SJCRH30 (cell line): ENCODE results near the gene ZNF766. TPM values are rescaled to one million over a fixed set of nuclear protein-coding genes. Genes with fewer than 3 reads are reported as not detected.

Experiments
- DNase-seq, 2 experiments: peaks; one replicate each; pipeline ENCODE4 v3.0.0-alpha.2; 2015 to 2020
- H3K27ac ChIP-seq: fragments of 250-450 bp; sonication (Bioruptor Pico); 2 replicates; pipeline ENCODE4 v1.5.1; 2020; ENCODE audit warnings: mild to moderate bottlenecking, moderate library complexity
- H3K27me3 ChIP-seq: fragments of 250-450 bp; sonication (Bioruptor Pico); 2 replicates; pipeline ENCODE4 v1.5.1; 2020; ENCODE audit warnings: mild to moderate bottlenecking, moderate library complexity
- H3K36me3 ChIP-seq: fragments of 250-450 bp; sonication (Bioruptor Pico); 2 replicates; pipeline ENCODE4 v1.5.1; 2020; ENCODE audit warnings: mild to moderate bottlenecking, moderate library complexity
- H3K4me1 ChIP-seq: fragments of 250-450 bp; sonication (Bioruptor Pico); 2 replicates; pipeline ENCODE4 v1.5.1; 2020; ENCODE audit warnings: mild to moderate bottlenecking, moderate library complexity
- H3K4me3 ChIP-seq: fragments of 250-450 bp; sonication (Bioruptor Pico); 2 replicates; pipeline ENCODE4 v1.5.1; 2020; ENCODE audit warnings: mild to moderate bottlenecking, moderate library complexity
- H3K9me3 ChIP-seq: fragments of 250-450 bp; sonication (Bioruptor Pico); replicated peaks from 2 replicates; pipeline ENCODE4 v1.5.1; 2020; ENCODE audit warnings: mild to moderate bottlenecking, moderate library complexity
- total RNA-seq: library from RNA; depleted of rRNA; stranded (reverse); fragments of >200 nt; shearing (Covaris generic); gene quantifications from 2 replicates; pipeline ENCODE4 v1.2.3, GENCODE V29; 2014; rRNA removed

The ZNF766 gene
- 19.1 and 23.4 TPM in 2 replicates for total RNA-seq

DNA sequence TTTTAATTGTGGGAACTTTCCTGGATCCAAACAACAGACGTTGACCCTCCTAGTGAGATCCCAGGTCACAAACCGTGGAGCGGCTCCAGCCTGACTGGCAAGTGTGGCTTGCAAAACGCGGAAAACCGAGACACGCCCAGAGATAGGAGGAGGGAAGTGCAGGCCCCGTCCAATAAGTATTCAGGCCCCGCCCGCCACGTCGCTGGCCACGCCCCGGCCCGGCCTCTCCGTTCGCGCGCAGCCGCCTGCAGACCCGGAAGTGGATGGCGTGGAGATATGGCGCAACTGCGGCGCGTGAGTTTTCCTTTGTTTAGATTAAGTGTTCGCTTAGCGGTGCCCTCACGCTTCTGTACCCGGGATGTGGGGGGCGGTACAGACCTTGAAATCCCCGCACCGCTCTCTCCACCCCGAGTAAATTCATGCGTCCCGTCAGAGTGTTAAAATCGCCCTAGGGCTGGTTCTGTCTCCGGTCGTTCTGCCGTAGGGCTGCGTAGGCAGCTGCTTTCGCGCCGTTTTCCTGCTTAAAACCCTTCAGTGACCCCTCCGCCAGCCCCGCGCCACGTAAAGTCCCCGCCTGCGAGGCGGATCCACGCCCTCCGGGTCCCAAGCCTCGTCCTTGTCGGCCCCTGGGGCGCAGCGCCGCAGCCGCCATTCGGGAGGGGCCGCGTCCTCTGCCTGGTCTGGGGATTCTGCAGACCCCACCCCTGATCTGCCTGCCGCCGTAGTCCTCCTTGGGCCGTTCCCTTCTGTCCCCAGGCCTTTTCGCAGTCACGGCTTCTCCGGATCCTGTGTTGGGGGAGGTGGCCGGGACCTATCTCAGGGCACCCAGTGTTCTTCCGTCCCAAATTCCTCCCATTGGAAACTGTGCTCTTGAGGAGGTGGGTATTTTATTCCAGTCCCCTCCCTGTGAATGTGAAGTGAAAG is at the start of gene ZNF766:
TSS of gene ZNF766 (plus strand) at position 250 of the 924 bp plus-strand sequence. CDS start at position 277, 27 bp downstream.
- Histone ChIP-seq H3K27me3 (no peaks in the 10 kb centered on the region), H3K9me3 (peaks cover 8% of the 10 kb centered on the region; the same call in 1 of the 2 replicates), H3K4me3 (peak within 1 kb of the TSS; percentile 78), H3K27ac (peak within 1 kb of the TSS; percentile 92), H3K4me1 (0 out of 2 replicates have a peak, but pooled peaks cover 2% of the 10 kb centered on the region), H3K36me3 (peaks cover 26% of the 10 kb centered on the region)
- DNase-seq: peak; percentile 96 to 97

DNA sequence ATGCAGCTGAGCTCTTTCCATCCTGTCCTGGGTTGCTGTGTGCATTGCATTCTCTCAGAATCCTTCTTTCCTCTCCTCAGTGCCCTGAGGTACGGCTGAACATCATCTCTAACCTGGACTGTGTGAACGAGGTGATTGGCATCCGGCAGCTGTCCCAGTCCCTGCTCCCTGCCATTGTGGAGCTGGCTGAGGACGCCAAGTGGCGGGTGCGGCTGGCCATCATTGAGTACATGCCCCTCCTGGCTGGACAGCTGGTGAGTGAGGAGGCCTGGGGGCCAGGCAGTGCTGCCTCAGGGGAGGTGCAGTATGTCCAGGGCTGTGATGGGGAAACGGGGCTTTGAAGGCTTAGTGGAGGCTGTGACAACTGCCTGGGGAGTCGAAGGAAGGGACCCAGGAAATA is 49.8 kb upstream of the ZNF766 start:
- peaks cover 98% of the 10 kb centered on the region for H3K36me3 ChIP-seq
- peak; percentile 82 for DNase-seq

DNA sequence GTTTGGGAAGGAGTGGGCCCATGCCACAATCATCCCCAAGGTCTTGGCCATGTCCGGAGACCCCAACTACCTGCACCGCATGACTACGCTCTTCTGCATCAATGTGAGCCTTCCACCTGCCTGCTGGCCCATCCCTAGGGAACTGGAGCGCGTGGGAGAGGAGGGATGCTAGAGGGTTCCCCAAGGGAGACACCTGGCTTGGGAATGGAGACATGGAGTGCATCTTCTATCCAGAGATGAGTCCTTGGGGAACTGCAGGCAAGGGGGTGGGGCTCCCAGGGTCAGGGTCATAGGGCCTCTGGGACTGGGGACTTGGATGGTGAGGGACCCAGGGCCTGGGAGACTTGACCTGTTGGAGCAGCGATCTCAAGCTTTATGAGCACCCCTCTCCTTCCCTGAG is 48.4 kb upstream of the ZNF766 start:
- DNase-seq: no peak

More for the DNA sequence above, 49.8 kb upstream of the ZNF766 start:
- Histone ChIP-seq H3K4me1 (0 out of 2 replicates have a peak, but pooled peaks cover 2% of the 10 kb centered on the region), H3K4me3 (no peak overlapping the region), H3K9me3 (no peaks in the 10 kb centered on the region), H3K27me3 (no peaks in the 10 kb centered on the region), H3K27ac (no peak overlapping the region)

DNA sequence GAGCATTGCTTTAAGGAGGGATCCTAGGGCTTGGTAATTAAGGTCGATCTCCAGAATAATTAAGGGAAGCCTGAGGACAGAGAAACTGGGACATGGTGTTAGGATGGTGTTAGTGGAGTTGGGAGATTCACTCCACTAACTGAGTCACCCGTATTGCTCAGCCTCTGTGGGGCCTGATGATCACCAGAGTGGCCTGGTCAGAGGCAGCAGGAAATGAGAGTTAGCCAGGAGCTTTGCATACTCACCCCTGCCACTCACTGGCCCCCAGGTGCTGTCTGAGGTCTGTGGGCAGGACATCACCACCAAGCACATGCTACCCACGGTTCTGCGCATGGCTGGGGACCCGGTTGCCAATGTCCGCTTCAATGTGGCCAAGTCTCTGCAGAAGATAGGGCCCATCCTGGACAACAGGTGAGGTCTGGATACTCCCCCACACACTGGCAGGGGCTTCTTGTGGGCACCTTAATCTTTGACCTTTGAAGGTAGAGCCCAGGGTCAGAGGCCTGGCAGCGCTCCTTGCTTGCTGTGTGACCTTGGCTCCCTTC is 47.5 kb upstream of the ZNF766 start:
- Histone ChIP-seq H3K4me3 (no peak overlapping the region), H3K36me3 (peaks cover 95% of the 10 kb centered on the region), H3K9me3 (no peaks in the 10 kb centered on the region), H3K4me1 (0 out of 2 replicates have a peak, but pooled peaks cover 2% of the 10 kb centered on the region), H3K27me3 (no peaks in the 10 kb centered on the region), H3K27ac (no peak overlapping the region)
- no peak for DNase-seq

More for the DNA sequence above, 48.4 kb upstream of the ZNF766 start:
- H3K36me3 ChIP-seq: peaks cover 97% of the 10 kb centered on the region
- no peak overlapping the region for H3K4me3 ChIP-seq
- no peak overlapping the region for H3K27ac ChIP-seq
- no peaks in the 10 kb centered on the region for H3K9me3 ChIP-seq
- H3K27me3 ChIP-seq: no peaks in the 10 kb centered on the region
- H3K4me1 ChIP-seq: 0 out of 2 replicates have a peak, but pooled peaks cover 2% of the 10 kb centered on the region

DNA sequence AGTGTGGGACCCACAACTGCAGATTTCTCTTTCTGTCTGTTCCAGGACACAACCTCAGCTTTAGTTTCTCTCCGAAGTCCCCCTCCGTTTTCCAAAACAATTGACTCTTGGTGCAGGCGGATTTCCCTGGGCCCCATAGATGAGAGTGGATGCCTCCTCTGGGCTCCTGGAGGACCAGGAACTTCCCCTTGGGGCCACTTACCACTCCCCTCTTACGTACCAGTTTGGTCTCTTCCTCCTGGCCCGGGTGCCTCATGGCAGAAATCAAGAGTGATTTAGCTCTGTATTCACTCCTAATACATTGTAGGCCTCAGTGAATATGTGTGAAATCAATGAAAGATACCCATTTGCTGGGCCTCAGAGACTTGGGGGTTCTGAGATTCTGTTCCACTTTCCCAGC is 45.2 kb upstream of the ZNF766 start:
- no peak for DNase-seq
- Histone ChIP-seq H3K27me3 (no peaks in the 10 kb centered on the region), H3K36me3 (peaks cover 90% of the 10 kb centered on the region), H3K4me1 (0 out of 2 replicates have a peak, but pooled peaks cover under 1% of the 10 kb centered on the region), H3K4me3 (no peak overlapping the region), H3K9me3 (no peaks in the 10 kb centered on the region), H3K27ac (no peak overlapping the region)

DNA sequence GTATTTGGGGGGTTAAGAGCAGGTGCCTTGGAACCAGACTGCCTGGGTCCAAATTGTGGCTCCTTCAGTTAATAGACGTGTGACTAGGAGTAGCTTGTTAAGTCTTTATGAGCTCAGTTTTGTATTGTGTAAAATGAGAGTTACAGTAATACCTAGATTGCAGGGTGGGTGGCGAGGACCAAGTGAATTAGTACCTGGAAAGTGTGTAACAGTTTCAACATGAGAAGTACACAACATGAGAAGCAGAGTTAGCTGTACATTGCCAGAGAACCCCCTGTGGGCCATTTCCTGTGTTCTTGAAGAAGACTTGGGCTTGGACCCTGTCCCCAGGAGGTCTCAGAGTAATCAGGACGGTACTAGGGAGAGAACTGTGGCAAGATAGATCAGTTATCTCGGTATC is 42.7 kb upstream of the ZNF766 start:
- Histone ChIP-seq H3K4me1 (no peaks in the 10 kb centered on the region), H3K36me3 (peaks cover 67% of the 10 kb centered on the region)
- DNase-seq: no peak

DNA sequence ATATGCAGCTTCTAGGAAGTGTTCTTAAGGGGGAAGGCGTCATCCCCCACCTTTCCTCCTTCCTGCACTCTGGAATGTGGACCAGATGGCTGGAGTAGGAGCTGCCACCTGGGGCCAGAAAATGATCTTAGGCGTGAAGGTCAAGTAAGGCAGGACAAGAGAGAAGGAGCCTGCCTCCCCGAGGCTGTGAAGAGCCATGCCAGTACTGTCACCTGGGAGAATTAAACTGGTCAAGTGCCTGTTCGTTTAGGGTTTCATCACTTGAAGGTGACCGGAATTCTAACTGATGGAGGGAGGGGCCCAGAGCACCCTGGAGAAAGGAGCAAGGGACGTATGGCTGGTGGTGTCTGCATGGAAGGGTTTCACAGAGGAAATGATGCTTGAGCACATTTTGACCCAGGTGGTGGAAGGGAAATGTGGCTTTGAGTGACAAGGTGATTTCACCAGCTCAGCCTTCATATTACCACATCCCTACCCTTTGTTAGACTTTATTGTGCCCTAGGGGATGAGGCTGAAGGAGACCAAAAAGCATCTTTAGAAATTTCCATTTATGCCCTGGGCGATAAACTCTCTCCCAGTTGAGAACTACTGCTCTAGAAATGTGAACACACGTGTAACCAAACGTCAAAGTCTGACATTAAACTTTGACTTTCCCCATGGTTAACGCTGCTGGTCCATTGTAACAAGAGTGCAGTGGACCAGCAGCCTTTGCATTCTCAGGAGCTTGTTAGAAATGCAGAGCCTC is 42.0 kb upstream of the ZNF766 start:
- H3K9me3 ChIP-seq: no peaks in the 10 kb centered on the region
- H3K27me3 ChIP-seq: no peaks in the 10 kb centered on the region
- H3K4me1 ChIP-seq: no peaks in the 10 kb centered on the region
- no peak overlapping the region for H3K4me3 ChIP-seq
- peaks cover 60% of the 10 kb centered on the region for H3K36me3 ChIP-seq
- H3K27ac ChIP-seq: no peak overlapping the region
- no peak for DNase-seq

More for the DNA sequence above, 42.7 kb upstream of the ZNF766 start:
- no peak overlapping the region for H3K4me3 ChIP-seq
- H3K27me3 ChIP-seq: no peaks in the 10 kb centered on the region
- H3K27ac ChIP-seq: no peak overlapping the region
- H3K9me3 ChIP-seq: no peaks in the 10 kb centered on the region

DNA sequence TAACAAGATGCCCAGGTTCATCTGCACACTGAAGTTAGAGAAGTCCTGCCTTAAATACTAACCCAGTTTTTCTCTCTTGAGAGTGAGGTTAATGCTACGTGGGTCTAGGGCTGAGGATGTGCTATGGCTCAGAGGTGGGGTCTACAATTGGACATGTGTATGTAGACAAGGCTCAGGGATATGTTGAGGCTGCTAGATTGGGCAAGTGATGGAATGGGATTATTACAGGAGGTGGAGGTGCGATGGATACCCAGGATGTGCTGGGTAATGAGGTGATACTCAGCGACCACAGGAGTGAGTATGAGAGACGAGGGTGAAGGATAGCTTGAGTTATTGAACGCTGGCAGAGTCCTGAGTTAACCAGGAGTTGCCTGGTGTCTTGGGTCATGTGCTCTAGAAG is 41.4 kb upstream of the ZNF766 start:
- H3K36me3 ChIP-seq: peaks cover 54% of the 10 kb centered on the region
- no peak overlapping the region for H3K27ac ChIP-seq
- no peaks in the 10 kb centered on the region for H3K4me1 ChIP-seq
- DNase-seq: no peak
- H3K9me3 ChIP-seq: no peaks in the 10 kb centered on the region
- H3K27me3 ChIP-seq: no peaks in the 10 kb centered on the region
- H3K4me3 ChIP-seq: no peak overlapping the region

DNA sequence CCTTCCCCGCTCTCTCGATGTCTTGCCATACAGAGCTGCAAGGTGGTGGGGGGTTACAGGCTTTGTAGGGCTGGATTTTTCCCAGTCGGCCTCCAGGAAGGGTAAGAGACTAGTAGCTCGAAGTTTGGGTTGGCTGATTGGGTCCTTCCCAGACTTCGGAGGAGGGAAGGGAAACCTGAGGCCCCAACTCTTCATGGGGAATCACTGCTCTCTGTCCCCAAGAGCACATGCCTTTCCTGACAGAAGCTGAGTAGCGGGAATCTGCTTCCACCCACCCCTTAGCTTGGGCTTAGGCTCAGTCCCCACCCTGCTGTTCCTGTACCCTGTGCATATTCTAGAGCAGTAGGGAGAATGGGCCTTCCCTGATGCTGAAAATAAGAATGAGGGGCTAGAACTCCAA is 39.9 kb upstream of the ZNF766 start:
- Histone ChIP-seq H3K27me3 (no peaks in the 10 kb centered on the region), H3K27ac (no peak overlapping the region), H3K9me3 (no peaks in the 10 kb centered on the region), H3K4me1 (no peaks in the 10 kb centered on the region), H3K36me3 (peaks cover 38% of the 10 kb centered on the region), H3K4me3 (no peak overlapping the region)
- no peak for DNase-seq

DNA sequence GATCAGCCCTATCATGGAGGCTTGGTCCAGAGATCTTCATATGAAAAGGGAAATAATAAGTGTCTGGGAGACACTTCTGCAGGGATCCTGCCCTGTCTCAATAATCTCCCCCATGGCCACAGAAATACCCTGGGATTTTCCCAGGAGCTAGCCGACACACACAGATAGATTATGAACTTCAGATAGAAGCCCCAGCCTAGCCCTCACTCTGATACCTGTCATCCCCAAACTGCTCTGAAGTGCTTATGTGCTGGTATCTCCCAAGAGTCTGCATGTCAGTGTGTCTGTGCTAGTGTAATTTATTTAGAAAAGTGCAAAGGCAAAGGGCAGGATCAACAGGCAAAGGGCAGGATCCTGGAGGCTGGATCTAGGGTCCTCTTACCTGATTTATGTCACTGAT is 38.7 kb upstream of the ZNF766 start:
- no peak for DNase-seq
- no peaks in the 10 kb centered on the region for H3K4me1 ChIP-seq
- H3K36me3 ChIP-seq: peaks cover 28% of the 10 kb centered on the region
- peaks cover 2% of the 10 kb centered on the region; the same call in 1 of the 2 replicates for H3K9me3 ChIP-seq
- H3K27ac ChIP-seq: no peak overlapping the region
- H3K4me3 ChIP-seq: no peak overlapping the region
- no peaks in the 10 kb centered on the region for H3K27me3 ChIP-seq

DNA sequence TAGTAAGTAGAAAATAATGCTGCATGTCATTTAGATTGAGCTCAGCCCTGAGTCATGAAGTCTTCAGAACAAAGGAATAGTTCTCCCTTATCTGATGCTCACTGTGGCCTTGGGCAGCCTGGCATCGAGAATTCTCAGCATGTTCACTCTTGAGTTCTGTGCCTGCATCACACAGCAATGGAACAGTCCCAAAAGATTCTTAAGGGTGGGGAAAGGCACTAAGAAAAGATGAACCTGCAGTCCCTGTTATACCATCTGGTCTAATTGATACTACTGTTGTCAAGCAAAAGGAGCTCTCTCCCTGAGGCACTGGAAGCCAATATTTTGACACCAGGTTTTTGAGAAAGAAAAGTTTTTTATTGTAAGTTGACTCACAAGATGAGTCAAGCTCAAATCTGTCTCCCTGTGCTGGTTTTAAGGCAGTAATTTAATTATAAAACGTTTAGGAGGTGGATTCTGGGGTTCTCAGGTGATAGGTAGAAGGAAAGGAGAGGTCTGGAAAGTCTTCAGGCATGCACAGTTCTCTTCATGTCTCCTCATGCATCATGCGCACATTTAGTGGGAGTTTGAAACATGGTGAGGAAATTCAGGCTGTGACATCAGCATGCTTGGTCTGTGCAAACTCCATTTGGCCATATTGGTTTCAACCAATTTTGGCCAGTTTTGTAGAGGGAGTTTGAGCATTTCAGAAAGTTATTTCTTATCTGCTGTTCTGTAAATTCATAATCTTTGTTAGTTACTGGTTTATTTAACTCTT is 38.1 kb upstream of the ZNF766 start:
- H3K27me3 ChIP-seq: no peaks in the 10 kb centered on the region
- H3K36me3 ChIP-seq: peaks cover 23% of the 10 kb centered on the region
- H3K9me3 ChIP-seq: peaks cover 2% of the 10 kb centered on the region; the same call in 1 of the 2 replicates
- H3K4me3 ChIP-seq: no peak overlapping the region
- no peak overlapping the region for H3K27ac ChIP-seq
- no peak for DNase-seq
- no peaks in the 10 kb centered on the region for H3K4me1 ChIP-seq

DNA sequence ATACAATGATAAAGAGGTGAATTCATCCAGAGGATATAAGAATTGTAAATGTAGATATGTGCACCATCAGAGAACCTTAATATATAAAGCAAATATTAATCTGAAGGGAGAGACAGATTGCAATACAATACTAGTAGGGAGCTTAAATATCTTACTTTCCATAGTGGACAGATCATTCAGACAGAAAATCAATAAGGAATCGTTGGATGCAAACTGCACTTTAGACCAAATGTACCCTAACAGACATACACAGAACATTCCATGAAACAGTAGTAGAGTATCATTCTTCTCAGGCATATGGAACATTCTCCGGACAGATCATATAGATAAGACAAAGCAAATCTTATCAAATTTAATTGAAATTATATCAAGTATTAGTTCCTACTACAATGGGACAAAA is 35.0 kb upstream of the ZNF766 start:
- Histone ChIP-seq H3K27me3 (no peaks in the 10 kb centered on the region), H3K36me3 (no peaks in the 10 kb centered on the region; the same call in 1 of the 2 replicates), H3K4me3 (no peak overlapping the region), H3K27ac (no peak overlapping the region), H3K4me1 (no peaks in the 10 kb centered on the region), H3K9me3 (peaks cover 5% of the 10 kb centered on the region; the same call in 1 of the 2 replicates)
- no peak for DNase-seq

DNA sequence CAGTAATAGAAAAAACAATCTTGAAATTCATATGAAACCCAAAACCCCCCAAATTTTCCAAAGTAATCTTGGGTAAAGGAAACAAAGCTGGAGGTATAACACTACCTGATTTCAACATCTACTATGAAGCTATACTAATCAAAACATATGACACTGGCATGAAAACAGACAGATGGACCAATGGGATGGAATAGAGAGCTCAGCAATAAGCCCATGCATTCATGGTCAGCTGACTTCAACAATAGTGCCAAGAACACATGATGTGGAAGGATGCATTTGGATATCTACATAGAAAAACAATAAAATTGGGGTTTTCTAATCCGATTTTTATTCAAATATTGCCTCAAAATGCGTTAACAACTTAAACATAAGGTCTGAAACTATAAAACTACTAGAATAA is 32.2 kb upstream of the ZNF766 start:
- Histone ChIP-seq H3K4me1 (no peaks in the 10 kb centered on the region), H3K27me3 (no peaks in the 10 kb centered on the region), H3K27ac (no peak overlapping the region), H3K4me3 (no peak overlapping the region), H3K36me3 (no peaks in the 10 kb centered on the region), H3K9me3 (peaks cover 5% of the 10 kb centered on the region; the same call in 1 of the 2 replicates)
- no peak for DNase-seq
